ENCODE data around the gene KIDINS220. TPM values are rescaled to one million over a fixed set of nuclear protein-coding genes. Genes with fewer than 3 reads are reported as not detected.

The KIDINS220 gene
- total RNA-seq, 1 experiment from 2014 or later, result 29.3 TPM

DNA sequence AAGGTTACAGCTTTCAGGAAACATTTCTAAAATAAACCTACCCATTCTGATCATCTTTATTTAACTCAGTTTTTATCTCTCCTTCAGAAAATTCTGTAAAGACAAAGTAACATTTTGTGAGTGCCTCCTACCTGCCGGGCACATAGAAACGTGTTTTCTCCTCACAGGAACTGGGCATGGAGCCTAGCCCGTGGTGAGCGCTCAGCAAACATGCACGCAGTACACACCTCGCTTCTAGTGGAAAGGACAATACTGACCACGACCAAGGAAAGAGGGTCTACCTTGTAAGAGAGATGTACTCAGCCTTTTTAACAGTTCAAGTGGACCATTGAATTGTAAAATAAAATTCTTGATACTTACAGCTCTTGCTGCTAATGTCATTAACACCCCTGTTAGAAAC lies 24.8 kb upstream of the KIDINS220 start:
- no peak overlapping the region for H3K18ac ChIP-seq (ENCODE audit: insufficient read length, low read depth, low read length)
- no peak overlapping the region for H2BK12ac ChIP-seq (ENCODE audit: insufficient read length, low read depth, low read length)
- Mint-ChIP-seq H3K9me3 (no peaks in the 10 kb centered on the region), H3K27ac (no peak overlapping the region), H3K27me3 (ENCODE audit: low read depth) (no peaks in the 10 kb centered on the region), H3K4me1 (no peaks in the 10 kb centered on the region), H3K4me3 (no peak overlapping the region), H3K36me3 (ENCODE audit: insufficient read depth in 1 of 3, low read depth in 3 of 3) (peaks cover 0 to 5% (median 1%) of the 10 kb centered on the region in 3 experiments; a peak in 3 of 7 replicates)
- no peaks in the 10 kb centered on the region for H3K4me1 ChIP-seq (ENCODE audit: insufficient read depth, low read length)
- no peak for DNase-seq
- no peak overlapping the region for H3K23ac ChIP-seq (ENCODE audit: insufficient read length, low read depth, low read length)
- no peaks in the 10 kb centered on the region for H3K79me2 ChIP-seq (ENCODE audit: insufficient read depth, low read length)
- H3K27me3 ChIP-seq (ENCODE audit: insufficient read depth, low read length), result no peaks in the 10 kb centered on the region
- H2BK120ac ChIP-seq (ENCODE audit: low read depth, low read length, poor library complexity, severe bottlenecking), result no peak overlapping the region
- no peak overlapping the region for H3K4me2 ChIP-seq (ENCODE audit: insufficient read depth, insufficient read length, low read length)
- H2AFZ ChIP-seq (ENCODE audit: low read length), result no peak overlapping the region
- H3K9ac ChIP-seq (ENCODE audit: extremely low read depth, insufficient read length, low read length), result no peak overlapping the region
- no peak overlapping the region for H3K27ac ChIP-seq (ENCODE audit: insufficient read length, low read depth, low read length)
- H3K9me3 ChIP-seq (ENCODE audit: control insufficient read depth, low read depth, low read length), result no peaks in the 10 kb centered on the region
- H3K4ac ChIP-seq (ENCODE audit: low read depth, low read length), result no peak overlapping the region
- H4K8ac ChIP-seq (replicated peaks; ENCODE audit: insufficient read length, low read depth, low read length), result no peak overlapping the region
- no peak overlapping the region for H2AK5ac ChIP-seq (ENCODE audit: insufficient read length, low read length)
- H3K14ac ChIP-seq (ENCODE audit: insufficient read depth, low read length), result no peak overlapping the region
- no peak overlapping the region for H2BK20ac ChIP-seq (ENCODE audit: low read depth, low read length, poor library complexity, severe bottlenecking)
- H2BK5ac ChIP-seq (ENCODE audit: insufficient read length, low read length), result no peak overlapping the region
- no peak overlapping the region for H3K56ac ChIP-seq (ENCODE audit: insufficient read length, low read depth, low read length)
- WGBS (ENCODE audit: extremely low coverage, insufficient read length, low lambda C conversion rate), result no CpG with 5 or more reads among the region's 7 CpGs
- H3K23me2 ChIP-seq (ENCODE audit: insufficient read length, low read depth, low read length, poor library complexity, severe bottlenecking), result no peaks in the 10 kb centered on the region
- no peaks in the 10 kb centered on the region for H3K79me1 ChIP-seq (ENCODE audit: insufficient read depth, low read depth, low read length, poor library complexity, severe bottlenecking)
- no peak overlapping the region for H3T11ph ChIP-seq (ENCODE audit: low read length)
- H4K5ac ChIP-seq (ENCODE audit: insufficient read length, low read depth, low read length), result no peak overlapping the region
- H4K20me1 ChIP-seq (ENCODE audit: control insufficient read depth, insufficient read depth, insufficient read length), result no peaks in the 10 kb centered on the region
- no peak overlapping the region for H2BK15ac ChIP-seq (ENCODE audit: low read depth, low read length)
- no peak overlapping the region for H4K91ac ChIP-seq (ENCODE audit: insufficient read length, low read depth, low read length)
- no peak for TF ChIP-seq CTCF (conservative IDR thresholded peaks at IDR 0.05)
